GM13977 (cell line): ENCODE measurements around the gene RPS19.

Experiments
- DNase-seq: peaks from one replicate; pipeline ENCODE4 v3.0.0; 2012; ENCODE audit warnings: low spot score
- in situ Hi-C: fragments of 300-500 bp; cut with MboI; formaldehyde crosslinking; loops from one replicate; pipeline ENCODE4 v1.12.0; 2022; ENCODE audit warnings: low sequenced_read_pairs, low pct_unique_long_range_greater_than_20kb, mixed read lengths, inconsistent platforms; ENCODE audit not compliant: unreplicated experiment
- TF ChIP-seq, protein P1 (sequence below): IDR thresholded peaks from 2 replicates; pipeline ENCODE4 v1.5.1; 2012; ENCODE audit warnings: mild to moderate bottlenecking, control low read depth; ENCODE audit not compliant: insufficient read depth; ENCODE audit errors: extremely low read depth, missing control alignments

The RPS19 gene

DNA sequence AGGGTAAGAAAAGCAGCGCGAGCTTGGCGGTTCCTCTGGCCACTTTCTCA lies 15.2 kb upstream of the RPS19 start, which contains the start of gene DMRTC2:
Gene DMRTC2 (plus strand): TSS at position 42 of the 50 bp plus-strand sequence. CDS start 2,387 bp downstream, outside the sequence.
- no peak for DNase-seq
- in situ Hi-C loops = no loop called here
- TF ChIP-seq, protein P1, sequence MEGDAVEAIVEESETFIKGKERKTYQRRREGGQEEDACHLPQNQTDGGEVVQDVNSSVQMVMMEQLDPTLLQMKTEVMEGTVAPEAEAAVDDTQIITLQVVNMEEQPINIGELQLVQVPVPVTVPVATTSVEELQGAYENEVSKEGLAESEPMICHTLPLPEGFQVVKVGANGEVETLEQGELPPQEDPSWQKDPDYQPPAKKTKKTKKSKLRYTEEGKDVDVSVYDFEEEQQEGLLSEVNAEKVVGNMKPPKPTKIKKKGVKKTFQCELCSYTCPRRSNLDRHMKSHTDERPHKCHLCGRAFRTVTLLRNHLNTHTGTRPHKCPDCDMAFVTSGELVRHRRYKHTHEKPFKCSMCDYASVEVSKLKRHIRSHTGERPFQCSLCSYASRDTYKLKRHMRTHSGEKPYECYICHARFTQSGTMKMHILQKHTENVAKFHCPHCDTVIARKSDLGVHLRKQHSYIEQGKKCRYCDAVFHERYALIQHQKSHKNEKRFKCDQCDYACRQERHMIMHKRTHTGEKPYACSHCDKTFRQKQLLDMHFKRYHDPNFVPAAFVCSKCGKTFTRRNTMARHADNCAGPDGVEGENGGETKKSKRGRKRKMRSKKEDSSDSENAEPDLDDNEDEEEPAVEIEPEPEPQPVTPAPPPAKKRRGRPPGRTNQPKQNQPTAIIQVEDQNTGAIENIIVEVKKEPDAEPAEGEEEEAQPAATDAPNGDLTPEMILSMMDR = no peak

GRCh38 chr19:41845051-41845590 lies 14.9 kb upstream of the RPS19 start:
- in situ Hi-C loops = no loop called here
- TF ChIP-seq, protein P1 = no peak

DNA sequence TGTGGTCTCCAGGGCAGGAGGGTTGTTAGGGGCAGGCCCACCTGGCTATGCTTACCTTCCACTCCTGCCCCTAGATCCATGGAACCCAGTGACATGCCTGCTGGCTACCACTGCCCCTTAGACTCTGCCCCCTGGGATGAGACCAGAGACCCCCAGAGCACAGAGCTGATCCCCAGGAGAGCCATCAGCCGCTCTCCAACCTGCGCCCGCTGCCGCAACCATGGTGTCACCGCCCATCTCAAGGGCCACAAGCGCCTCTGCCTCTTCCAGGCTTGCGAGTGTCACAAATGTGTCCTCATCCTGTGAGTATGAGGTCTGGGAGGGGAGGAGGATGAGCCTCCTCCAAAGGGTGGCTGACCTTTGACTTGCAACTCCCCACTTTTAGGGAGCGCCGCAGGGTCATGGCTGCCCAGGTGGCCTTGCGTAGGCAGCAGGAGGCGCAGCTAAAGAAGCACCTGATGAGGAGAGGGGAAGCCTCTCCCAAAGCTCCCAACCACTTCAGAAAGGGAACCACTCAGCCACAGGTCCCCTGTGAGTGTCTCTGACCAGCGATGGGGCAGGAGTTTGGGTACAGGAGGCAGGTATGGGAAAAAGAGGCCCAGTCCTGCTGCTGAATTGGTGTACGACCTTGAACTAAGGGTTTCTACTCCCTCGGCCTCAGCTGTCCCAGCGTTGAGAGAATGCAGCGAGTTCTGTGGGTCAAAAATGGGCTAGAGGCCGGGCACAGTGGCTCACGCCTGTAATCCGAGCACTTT lies 12.5 kb upstream of the RPS19 start:
- DNase-seq = no peak
- in situ Hi-C loops = no loop called here
- TF ChIP-seq, protein P1 = no peak

More at GRCh38 chr19:41845051-41845590, 14.9 kb upstream of the RPS19 start:
- no peak for DNase-seq

DNA sequence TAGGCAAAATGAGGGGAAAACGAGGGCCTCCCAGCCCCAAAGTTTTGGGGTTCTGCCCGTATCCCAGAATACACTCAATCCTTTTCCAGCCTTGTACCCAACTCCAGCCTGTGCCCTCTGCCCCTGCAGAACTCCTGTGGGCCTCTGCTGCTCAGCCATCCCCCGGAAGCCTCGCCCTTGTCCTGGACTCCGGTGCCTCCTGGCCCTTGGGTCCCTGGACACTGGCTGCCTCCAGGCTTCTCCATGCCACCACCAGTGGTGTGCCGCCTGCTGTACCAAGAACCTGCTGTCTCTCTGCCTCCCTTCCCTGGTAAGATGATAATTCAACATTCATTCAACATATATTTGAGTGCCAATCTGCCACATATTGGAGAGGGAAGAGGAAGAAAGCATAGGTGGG lies 11.4 kb upstream of the RPS19 start:
- DNase-seq = no peak
- in situ Hi-C loops = no loop called here
- TF ChIP-seq, protein P1 = no peak

DNA sequence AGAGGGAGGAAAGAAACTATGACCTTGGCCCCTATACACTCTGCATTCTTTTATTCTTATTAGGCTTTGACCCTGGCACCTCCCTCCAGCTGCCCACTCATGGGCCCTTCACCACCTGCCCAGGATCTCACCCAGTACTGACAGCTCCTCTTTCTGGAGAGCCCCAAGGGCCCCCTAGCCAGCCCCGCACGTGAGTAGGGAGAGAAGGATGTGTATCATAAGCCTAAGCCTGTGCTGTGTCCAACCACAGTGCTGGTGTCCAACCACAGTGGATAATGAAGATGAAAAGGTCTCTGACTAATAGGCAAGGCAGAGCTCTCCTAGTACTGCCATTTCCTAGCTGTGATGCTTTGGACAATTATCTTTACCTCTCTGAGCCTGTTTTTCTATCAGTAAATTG lies 11.0 kb upstream of the RPS19 start:
- in situ Hi-C loops = no loop called here
- DNase-seq = no peak
- TF ChIP-seq, protein P1 = no peak

- in situ Hi-C loops = no loop called here
- TF ChIP-seq, protein P1 = no peak
- DNase-seq = no peak
These were observed 9.7 kb upstream of the RPS19 start for GRCh38 chr19:41850381-41850780.
